Smooth muscle cell (in vitro differentiated cells): ENCODE results near the gene CST7. TPM values are rescaled to one million over a fixed set of nuclear protein-coding genes. Genes with fewer than 3 reads are reported as not detected.

Experiments
- DNase-seq: peaks from one replicate; lab custom pipeline; 2025; ENCODE audit not compliant: unreplicated experiment; lab: John Stamatoyannopoulos, UW
- H2AFZ ChIP-seq: fragments of 200-600 bp; sonication (generic); 2 replicates; pipeline ENCODE4 v1.6.0; 2016; ENCODE audit warnings: antibody characterized with exemption, low read depth, mild to moderate bottlenecking
- H3F3A ChIP-seq: fragments of 200-600 bp; sonication (generic); 2 replicates; pipeline ENCODE4 v1.6.0; 2017; ENCODE audit warnings: antibody characterized with exemption, low read depth
- H3K27ac ChIP-seq: fragments of 200-600 bp; sonication (generic); 2 replicates; pipeline ENCODE4 v1.5.1; 2016; ENCODE audit warnings: low read depth, mild to moderate bottlenecking
- H3K27me3 ChIP-seq: fragments of 200-600 bp; sonication (generic); 2 replicates; pipeline ENCODE4 v1.6.1; 2016; ENCODE audit warnings: low read depth, mild to moderate bottlenecking
- H3K36me3 ChIP-seq: fragments of 200-600 bp; sonication (generic); 2 replicates; pipeline ENCODE4 v1.5.1; 2016; ENCODE audit warnings: low read depth
- H3K4me1 ChIP-seq: fragments of 200-600 bp; sonication (generic); 2 replicates; pipeline ENCODE4 v1.5.1; 2016; ENCODE audit warnings: low read depth
- H3K4me2 ChIP-seq: fragments of 200-600 bp; sonication (generic); 2 replicates; pipeline ENCODE4 v1.6.0; 2016; ENCODE audit warnings: mild to moderate bottlenecking
- H3K4me3 ChIP-seq: fragments of 200-600 bp; sonication (generic); 2 replicates; pipeline ENCODE4 v1.5.1; 2016; ENCODE audit warnings: mild to moderate bottlenecking
- H3K79me2 ChIP-seq: fragments of 200-600 bp; sonication (generic); 2 replicates; pipeline ENCODE4 v1.6.0; 2016; ENCODE audit warnings: low read depth, mild to moderate bottlenecking
- H3K9ac ChIP-seq: fragments of 200-600 bp; sonication (generic); 2 replicates; pipeline ENCODE4 v1.6.0; 2016; ENCODE audit warnings: low read depth
- H3K9me3 ChIP-seq: fragments of 200-600 bp; sonication (generic); replicated peaks from 2 replicates; pipeline ENCODE4 v1.5.1; 2016; ENCODE audit warnings: low read depth
- H4K20me1 ChIP-seq: fragments of 200-600 bp; sonication (generic); 2 replicates; pipeline ENCODE4 v1.6.0; 2016; ENCODE audit warnings: low read depth
- WGBS: methylation state at CpG from one replicate; pipeline ENCODE4 v1.1.7; 2016; ENCODE audit warnings: low lambda C conversion rate; 5-methylcytosine and 5-hydroxymethylcytosine counted together
- polyA plus RNA-seq: library from polyadenylated mRNA; unstranded; fragments of >200 nt; fragmentation: Nextera tagmentation; extraction: Ambion mirVana; gene quantifications from 2 replicates; pipeline ENCODE4 v1.2.1, GENCODE V29; 2016
- total RNA-seq: library from RNA; depleted of rRNA; stranded (reverse); fragments of >200 nt; gene quantifications from 2 replicates; pipeline ENCODE4 v1.2.3, GENCODE V29; 2014
- TF ChIP-seq, protein P1 (sequence below): fragments of 200-600 bp; sonication (generic); IDR thresholded peaks from 2 replicates; pipeline ENCODE4 v1.5.1; 2017; ENCODE audit warnings: borderline replicate concordance, mild to moderate bottlenecking, antibody characterized with exemption; ENCODE audit not compliant: insufficient read depth, poor library complexity, severe bottlenecking

The CST7 gene
- total and polyA plus RNA-seq, 2 experiments from 2014 or later = 1.8 TPM; not detected in 1

- no peaks in the 10 kb centered on the region for H3F3A ChIP-seq
- H3K27ac ChIP-seq = no peak overlapping the region
- H3K4me1 ChIP-seq = peaks cover under 1% of the 10 kb centered on the region
- no peaks in the 10 kb centered on the region for H4K20me1 ChIP-seq
- no peaks in the 10 kb centered on the region for H3K27me3 ChIP-seq
- H2AFZ ChIP-seq = no peak overlapping the region
- DNase-seq = no peak
- no peak overlapping the region for H3K4me2 ChIP-seq
- TF ChIP-seq, protein P1, sequence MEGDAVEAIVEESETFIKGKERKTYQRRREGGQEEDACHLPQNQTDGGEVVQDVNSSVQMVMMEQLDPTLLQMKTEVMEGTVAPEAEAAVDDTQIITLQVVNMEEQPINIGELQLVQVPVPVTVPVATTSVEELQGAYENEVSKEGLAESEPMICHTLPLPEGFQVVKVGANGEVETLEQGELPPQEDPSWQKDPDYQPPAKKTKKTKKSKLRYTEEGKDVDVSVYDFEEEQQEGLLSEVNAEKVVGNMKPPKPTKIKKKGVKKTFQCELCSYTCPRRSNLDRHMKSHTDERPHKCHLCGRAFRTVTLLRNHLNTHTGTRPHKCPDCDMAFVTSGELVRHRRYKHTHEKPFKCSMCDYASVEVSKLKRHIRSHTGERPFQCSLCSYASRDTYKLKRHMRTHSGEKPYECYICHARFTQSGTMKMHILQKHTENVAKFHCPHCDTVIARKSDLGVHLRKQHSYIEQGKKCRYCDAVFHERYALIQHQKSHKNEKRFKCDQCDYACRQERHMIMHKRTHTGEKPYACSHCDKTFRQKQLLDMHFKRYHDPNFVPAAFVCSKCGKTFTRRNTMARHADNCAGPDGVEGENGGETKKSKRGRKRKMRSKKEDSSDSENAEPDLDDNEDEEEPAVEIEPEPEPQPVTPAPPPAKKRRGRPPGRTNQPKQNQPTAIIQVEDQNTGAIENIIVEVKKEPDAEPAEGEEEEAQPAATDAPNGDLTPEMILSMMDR = no peak
- WGBS = 90% methylated on average over 14 of the region's 14 CpGs
- no peaks in the 10 kb centered on the region for H3K79me2 ChIP-seq
- H3K9ac ChIP-seq = no peak overlapping the region
- no peak overlapping the region for H3K4me3 ChIP-seq
- no peaks in the 10 kb centered on the region for H3K36me3 ChIP-seq
- no peaks in the 10 kb centered on the region for H3K9me3 ChIP-seq
These were observed 10.7 kb downstream of the CST7 start for GRCh38 chr20:24959591-24960301.

DNA sequence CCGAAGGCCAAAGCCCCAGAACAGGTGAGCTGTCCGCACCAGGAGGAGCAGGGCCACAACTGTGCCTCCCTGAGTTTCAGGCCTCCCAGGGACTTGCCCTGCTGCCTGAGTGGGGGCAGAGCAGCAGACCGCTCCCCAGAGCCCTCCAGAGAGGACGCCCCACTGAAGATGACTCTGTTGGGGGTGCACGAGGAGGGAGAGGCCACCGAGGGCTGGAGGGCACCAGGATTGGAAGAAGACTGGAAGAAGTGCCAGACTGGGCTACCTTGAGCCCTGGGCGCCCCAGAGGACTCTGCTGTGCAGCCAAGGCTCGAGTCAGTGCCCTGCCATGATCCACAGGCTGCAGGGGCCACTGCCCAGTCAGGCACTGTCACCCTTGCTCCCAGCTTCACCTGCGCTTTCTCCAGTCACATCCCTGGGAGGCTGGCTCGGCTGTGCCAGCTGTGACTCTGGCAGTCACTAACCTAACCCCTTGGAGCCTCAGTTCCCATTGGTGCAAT lies 11.3 kb downstream of the CST7 start:
- Histone ChIP-seq H3K4me1 (no peaks in the 10 kb centered on the region), H2AFZ (no peak overlapping the region), H3K4me3 (no peak overlapping the region), H3K27ac (no peak overlapping the region), H4K20me1 (no peaks in the 10 kb centered on the region), H3K9me3 (no peaks in the 10 kb centered on the region), H3K9ac (no peak overlapping the region), H3K79me2 (no peaks in the 10 kb centered on the region), H3F3A (no peaks in the 10 kb centered on the region), H3K36me3 (no peaks in the 10 kb centered on the region), H3K4me2 (no peak overlapping the region), H3K27me3 (no peaks in the 10 kb centered on the region)
- WGBS = 97% methylated on average over 10 of the region's 10 CpGs
- TF ChIP-seq, protein P1 = no peak
- no peak for DNase-seq

DNA sequence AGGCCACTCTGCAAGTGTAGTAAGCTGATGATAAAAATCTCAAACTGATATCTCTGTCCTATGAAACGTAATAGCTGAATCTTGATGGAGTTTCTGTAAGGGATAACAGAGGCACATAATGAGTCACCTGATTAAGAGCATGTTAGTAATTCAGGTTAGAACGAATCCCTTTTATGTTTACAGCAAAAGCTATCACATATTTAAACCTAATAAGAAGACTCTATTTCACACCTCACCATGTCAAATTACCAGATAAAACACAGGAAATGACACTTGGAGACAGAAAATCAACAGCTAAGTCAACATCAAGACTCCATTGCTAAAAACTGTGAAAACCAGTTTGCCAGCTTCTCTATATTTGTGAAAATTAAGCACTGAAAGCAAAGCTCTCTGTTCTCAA lies 11.8 kb downstream of the CST7 start:
- Histone ChIP-seq H3K4me2 (no peak overlapping the region), H3F3A (no peaks in the 10 kb centered on the region), H3K4me1 (no peaks in the 10 kb centered on the region), H3K4me3 (no peak overlapping the region), H3K36me3 (no peaks in the 10 kb centered on the region), H3K27me3 (no peaks in the 10 kb centered on the region), H3K27ac (no peak overlapping the region), H2AFZ (no peak overlapping the region), H3K79me2 (no peaks in the 10 kb centered on the region), H4K20me1 (no peaks in the 10 kb centered on the region), H3K9ac (no peak overlapping the region), H3K9me3 (no peaks in the 10 kb centered on the region)
- TF ChIP-seq, protein P1 = no peak
- no peak for DNase-seq
- WGBS = 86% methylated on average over 2 of the region's 2 CpGs
